Esophagus muscularis mucosa (tissue), 4 donors: ENCODE results near the gene MAU2. TPM values are rescaled to one million over a fixed set of nuclear protein-coding genes. Genes with fewer than 3 reads are reported as not detected.

ENCODE experiments used
- DNase-seq: peaks from one replicate; pipeline ENCODE4 v3.0.0-alpha.2; 2017; ENCODE audit errors: extremely low spot score
- H3K27ac ChIP-seq, 4 donors: fragments of 200-600 bp; sonication (generic); replicated peaks in 1 of 4; 1 replicate in 3 of 4; 2 replicates in 1 of 4; pipeline ENCODE4 v1.5.1; 2016 to 2019; ENCODE audit warnings: mild to moderate bottlenecking in 1 of 4
- H3K27me3 ChIP-seq, 4 donors: fragments of 200-600 bp; sonication (generic); one replicate each; pipeline versions ENCODE4 v1.5.1 to v1.6.0; 2016 to 2019
- H3K36me3 ChIP-seq, 4 donors: fragments of 200-600 bp; sonication (generic); one replicate each; pipeline ENCODE4 v1.5.1; 2016 to 2019
- H3K4me1 ChIP-seq, 4 donors: fragments of 200-600 bp; sonication (generic); one replicate each; pipeline ENCODE4 v1.5.1; 2016 to 2019
- H3K4me3 ChIP-seq, 4 donors: fragments of 200-600 bp; sonication (generic); 1 replicate in 2 of 4; 2 replicates in 2 of 4; pipeline ENCODE4 v1.5.1; 2016 to 2019; ENCODE audit warnings: mild to moderate bottlenecking in 4 of 4, moderate library complexity in 1 of 4
- H3K9me3 ChIP-seq, 4 donors: fragments of 200-600 bp; sonication (generic); 1 replicate in 3 of 4; 2 replicates in 1 of 4; pipeline ENCODE4 v1.5.1; 2016 to 2019
- CTCF ChIP-seq, 3 experiments: fragments of 200-600 bp in 2 of 3; fragments of 450-650 bp in 1 of 3; sonication (generic) in 2 of 3; IDR thresholded peaks; one replicate each; pipeline ENCODE4 v1.5.1; 2017 to 2019; ENCODE audit warnings: antibody characterized with exemption in 3 of 3, mild to moderate bottlenecking in 2 of 3, moderate library complexity in 1 of 3
- EP300 ChIP-seq: sonication (generic); formaldehyde crosslinking; IDR thresholded peaks from one replicate; pipeline ENCODE4 v1.6.1; 2017; ENCODE audit warnings: antibody characterized with exemption
- POLR2A ChIP-seq: fragments of 450-650 bp; IDR thresholded peaks from one replicate; pipeline ENCODE4 v1.6.1; 2017; ENCODE audit warnings: antibody characterized with exemption, moderate library complexity, mild to moderate bottlenecking, low read depth
- POLR2AphosphoS5 ChIP-seq, 2 donors: sonication (generic); formaldehyde crosslinking; IDR thresholded peaks; one replicate each; pipeline ENCODE4 v1.6.1; 2017; ENCODE audit warnings: antibody characterized with exemption in 2 of 2
- WGBS: methylation state at CpG from one replicate; pipeline ENCODE4 v1.1.5; 2018; 5-methylcytosine and 5-hydroxymethylcytosine counted together
- intact Hi-C: fragments of 100-400 bp; cut with DNase I; formaldehyde crosslinking; loops from one replicate; pipeline ENCODE4 v1.15.1; 2023
- total RNA-seq, 4 donors: library from RNA; depleted of rRNA; stranded (reverse); fragments of >200 nt; gene quantifications; one replicate each; pipeline versions ENCODE4 v1.1.0 to v1.2.1, GENCODE V29; 2016

Gene MAU2
- total RNA-seq, 4 donors from 2014 or later = 27.4 to 47.8 (median 37.6) TPM

DNA sequence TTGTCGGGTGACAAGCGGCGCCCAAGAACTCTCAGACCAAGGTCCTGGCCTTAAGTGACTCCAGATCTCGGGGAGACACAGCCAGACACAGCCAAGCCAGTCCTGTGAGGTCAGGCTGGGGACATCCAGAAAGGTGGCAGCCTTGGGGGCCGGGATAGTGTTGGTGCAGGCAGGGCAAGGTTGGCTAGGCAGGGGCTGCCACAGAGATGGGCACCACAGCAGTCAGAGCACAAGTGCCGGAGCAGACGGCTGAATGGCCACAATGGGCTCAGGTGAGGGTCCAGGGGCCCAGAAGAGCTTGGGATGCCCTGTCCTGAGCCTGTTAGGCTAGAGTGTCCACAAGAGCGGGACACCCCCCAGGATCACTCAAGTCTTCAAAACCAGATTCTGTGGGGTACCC, 32.2 kb downstream of the MAU2 start:
- TF ChIP-seq CTCF (IDR thresholded peaks at IDR 0.05) (no peak), EP300 (no peak), POLR2A (no peak)
- Histone ChIP-seq H3K4me3 (no peak overlapping the region), H3K4me1 (no peaks in the 10 kb centered on the region), H3K36me3 (peaks cover 84 to 100% (median 97%) of the 10 kb centered on the region in 4 donors), H3K9me3 (no peaks in the 10 kb centered on the region), H3K27me3 (no peaks in the 10 kb centered on the region), H3K27ac (no peak overlapping the region)
- no peak for DNase-seq
- intact Hi-C loops = no loop called here
- WGBS = 95% methylated on average over 7 of the region's 8 CpGs

- no peak for DNase-seq
- Histone ChIP-seq H3K4me3 (no peak overlapping the region), H3K27me3 (no peaks in the 10 kb centered on the region), H3K36me3 (peaks cover 74 to 99% (median 93%) of the 10 kb centered on the region in 4 donors), H3K9me3 (no peaks in the 10 kb centered on the region), H3K27ac (no peak overlapping the region), H3K4me1 (no peaks in the 10 kb centered on the region)
- intact Hi-C loops = no loop called here
- no peak for TF ChIP-seq POLR2AphosphoS5 (IDR thresholded peaks at IDR 0.05)
- no peak for TF ChIP-seq EP300
- no peak for TF ChIP-seq POLR2A
- TF ChIP-seq CTCF (IDR thresholded peaks at IDR 0.05) = no peak
- 84% methylated on average over 4 of the region's 5 CpGs for WGBS
These were observed 33.4 kb downstream of the MAU2 start for GRCh38 chr19:19354007-19354406.

GRCh38 chr19:19354932-19355331, 34.3 kb downstream of the MAU2 start:
- intact Hi-C loops = no loop called here
- no peaks in the 10 kb centered on the region for H3K9me3 ChIP-seq
- TF ChIP-seq EP300 (no peak), POLR2A (no peak), POLR2AphosphoS5 (IDR thresholded peaks at IDR 0.05) (no peak), CTCF (IDR thresholded peaks at IDR 0.05) (no peak)
- H3K4me3 ChIP-seq = no peak overlapping the region
- H3K4me1 ChIP-seq = no peaks in the 10 kb centered on the region
- H3K36me3 ChIP-seq = peaks cover 65 to 95% (median 85%) of the 10 kb centered on the region in 4 donors
- WGBS = 100% methylated on average over 2 of the region's 11 CpGs
- no peak overlapping the region for H3K27ac ChIP-seq
- H3K27me3 ChIP-seq = no peaks in the 10 kb centered on the region
- no peak for DNase-seq

DNA sequence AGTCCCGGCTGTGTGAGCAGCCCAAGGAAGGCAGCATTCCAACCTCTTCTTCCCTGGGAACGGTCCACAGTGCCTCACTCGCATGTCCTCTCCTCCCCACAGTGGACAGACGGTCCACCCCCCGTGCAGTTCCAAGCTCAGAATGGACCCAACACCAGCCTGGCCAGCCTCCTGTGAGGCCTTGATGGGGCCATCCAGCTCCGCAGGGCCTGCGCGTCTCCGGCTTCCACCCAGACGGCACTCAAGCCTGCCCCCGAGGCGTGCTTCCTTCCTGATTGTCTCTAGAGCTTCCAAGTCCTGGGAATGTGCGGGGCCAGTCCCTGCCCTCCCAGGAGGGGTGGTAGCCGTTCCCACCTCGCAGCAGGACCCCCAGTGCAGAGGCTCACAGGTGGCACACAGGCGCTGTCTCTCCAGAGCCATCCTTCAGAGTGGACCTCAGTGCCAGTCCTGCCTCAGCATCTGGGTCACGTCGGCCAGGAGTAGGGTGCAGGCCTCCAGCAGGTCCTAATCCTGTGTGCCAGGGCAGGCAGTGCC, 35.0 kb downstream of the MAU2 start:
- Histone ChIP-seq H3K27ac (no peak overlapping the region), H3K4me1 (peaks cover 0 to 2% (median under 1%) of the 10 kb centered on the region in 4 donors), H3K4me3 (no peak overlapping the region), H3K9me3 (no peaks in the 10 kb centered on the region), H3K36me3 (peaks cover 57 to 88% (median 78%) of the 10 kb centered on the region in 4 donors), H3K27me3 (no peaks in the 10 kb centered on the region)
- TF ChIP-seq EP300 (no peak), POLR2A (no peak), CTCF (IDR thresholded peaks at IDR 0.05) (no peak), POLR2AphosphoS5 (IDR thresholded peaks at IDR 0.05) (no peak)
- WGBS = 83% methylated on average over 14 of the region's 18 CpGs
- no peak for DNase-seq
- intact Hi-C loops = no loop called here

GRCh38 chr19:19356500-19356899, 35.9 kb downstream of the MAU2 start:
- no peaks in the 10 kb centered on the region for H3K9me3 ChIP-seq
- no peak overlapping the region for H3K4me3 ChIP-seq
- peaks cover 51 to 79% (median 70%) of the 10 kb centered on the region in 4 donors for H3K36me3 ChIP-seq
- H3K27me3 ChIP-seq = no peaks in the 10 kb centered on the region
- H3K27ac ChIP-seq = no peak overlapping the region
- intact Hi-C loops = no loop called here
- DNase-seq = no peak
- peaks cover 0 to 10% (median 6%) of the 10 kb centered on the region in 4 donors for H3K4me1 ChIP-seq
- TF ChIP-seq CTCF (IDR thresholded peaks at IDR 0.05) = no peak
- TF ChIP-seq POLR2AphosphoS5 (IDR thresholded peaks at IDR 0.05) = no peak
- WGBS = 100% methylated on average over 1 of the region's 11 CpGs
